Liver (tissue), 9 donors: ENCODE data around the gene ECM1. TPM values are rescaled to one million over a fixed set of nuclear protein-coding genes. Genes with fewer than 3 reads are reported as not detected.
A peak's percentile ranks its signal among the peaks of the same experiment; 100 is the strongest.

ENCODE experiments used
- DNase-seq: peaks from one replicate; pipeline ENCODE4 v3.0.0-alpha.2; 2017; ENCODE audit warnings: low spot score
- H3K27ac ChIP-seq, 2 donors: one replicate each; pipeline ENCODE4 v1.7.0; 2013; ENCODE audit warnings: inconsistent platforms in 2 of 2, low read length in 2 of 2, control low read depth in 1 of 2, low read depth in 1 of 2, mild to moderate bottlenecking in 1 of 2
- H3K27me3 ChIP-seq, 4 donors: one replicate each; pipeline versions ENCODE4 v1.6.1 to v1.7.0; 2013; ENCODE audit warnings: low read length in 3 of 4, inconsistent platforms in 1 of 4, mild to moderate bottlenecking in 1 of 4, moderate library complexity in 1 of 4; ENCODE audit not compliant: control insufficient read depth in 4 of 4, insufficient read depth in 4 of 4
- H3K36me3 ChIP-seq, 4 donors: one replicate each; pipeline versions ENCODE4 v1.6.1 to v1.7.0; 2013; ENCODE audit warnings: low read length in 3 of 4, mild to moderate bottlenecking in 3 of 4, low read depth in 1 of 4, moderate library complexity in 1 of 4; ENCODE audit not compliant: control insufficient read depth in 4 of 4, insufficient read depth in 3 of 4
- H3K4me1 ChIP-seq, 4 donors: one replicate each; pipeline versions ENCODE4 v1.6.1 to v1.7.0; 2013; ENCODE audit warnings: low read length in 3 of 4, mild to moderate bottlenecking in 3 of 4, moderate library complexity in 1 of 4; ENCODE audit not compliant: control insufficient read depth in 4 of 4, insufficient read depth in 4 of 4
- H3K4me3 ChIP-seq, 3 donors: one replicate each; pipeline versions ENCODE4 v1.6.1 to v1.7.0; 2013; ENCODE audit warnings: low read length in 3 of 3, control low read depth in 1 of 3, low read depth in 1 of 3, mild to moderate bottlenecking in 1 of 3
- H3K9ac ChIP-seq, 2 donors: one replicate each; pipeline ENCODE4 v1.7.0; 2013; ENCODE audit warnings: low read length in 2 of 2, mild to moderate bottlenecking in 2 of 2, moderate library complexity in 2 of 2, control low read depth in 1 of 2, low read depth in 1 of 2
- H3K9me3 ChIP-seq, 4 donors: one replicate each; pipeline versions ENCODE4 v1.6.1 to v1.7.0; 2013; ENCODE audit warnings: low read length in 3 of 4; ENCODE audit not compliant: control insufficient read depth in 4 of 4
- EGR1 ChIP-seq, 2 donors: IDR thresholded peaks; 2 replicates each; pipeline ENCODE4 v1.6.1; 2016 to 2018; ENCODE audit warnings: antibody characterized with exemption in 2 of 2, low read depth in 2 of 2
- FOXA1 ChIP-seq: IDR thresholded peaks from 2 replicates; pipeline ENCODE4 v1.6.1; 2016; ENCODE audit warnings: antibody characterized with exemption
- FOXA2 ChIP-seq: IDR thresholded peaks from 2 replicates; pipeline ENCODE4 v1.6.1; 2016; ENCODE audit warnings: antibody characterized with exemption
- GABPA ChIP-seq, 2 donors: IDR thresholded peaks in 1 of 2; conservative IDR thresholded peaks in 1 of 2; 2 replicates each; pipeline ENCODE4 v1.6.1; 2016; ENCODE audit warnings: antibody characterized with exemption in 2 of 2, mild to moderate bottlenecking in 1 of 2, moderate library complexity in 1 of 2
- HNF4A ChIP-seq, 2 donors: conservative IDR thresholded peaks; 2 replicates each; pipeline ENCODE4 v1.6.1; 2016; ENCODE audit warnings: antibody characterized with exemption in 2 of 2, mild to moderate bottlenecking in 2 of 2
- HNF4G ChIP-seq: IDR thresholded peaks from 2 replicates; pipeline ENCODE4 v1.6.1; 2016; ENCODE audit warnings: antibody characterized with exemption
- JUND ChIP-seq, 2 donors: IDR thresholded peaks; 2 replicates each; pipeline ENCODE4 v1.6.1; 2016; ENCODE audit warnings: antibody characterized with exemption in 2 of 2
- NR2F2 ChIP-seq: IDR thresholded peaks from 2 replicates; pipeline ENCODE4 v1.6.1; 2016; ENCODE audit warnings: antibody characterized with exemption
- RAD21 ChIP-seq, 2 donors: IDR thresholded peaks; 2 replicates each; pipeline ENCODE4 v1.6.1; 2016; ENCODE audit warnings: antibody characterized with exemption in 2 of 2, mild to moderate bottlenecking in 2 of 2
- RXRA ChIP-seq, 2 donors: IDR thresholded peaks; 2 replicates each; pipeline ENCODE4 v1.6.1; 2017 to 2018; ENCODE audit warnings: antibody characterized with exemption in 2 of 2, mild to moderate bottlenecking in 1 of 2
- SP1 ChIP-seq: IDR thresholded peaks from 2 replicates; pipeline ENCODE4 v1.6.1; 2018; ENCODE audit warnings: antibody characterized with exemption, mild to moderate bottlenecking
- TAF1 ChIP-seq: conservative IDR thresholded peaks from 2 replicates; pipeline ENCODE4 v1.6.1; 2016; ENCODE audit warnings: antibody characterized with exemption, mild to moderate bottlenecking
- YY1 ChIP-seq: IDR thresholded peaks from 2 replicates; pipeline ENCODE4 v1.6.1; 2016; ENCODE audit warnings: antibody characterized with exemption, mild to moderate bottlenecking
- WGBS: extraction: QIAGEN DNeasy Blood & Tissue Kit; methylation state at CpG from one replicate; pipeline ENCODE4 v1.1.7; 2013; 5-methylcytosine and 5-hydroxymethylcytosine counted together
- polyA plus RNA-seq, 2 donors: library from polyadenylated mRNA; stranded (reverse) in 1 of 2; unstranded in 1 of 2; fragments of 200-250 nt in 1 of 2; fragments of >200 nt in 1 of 2; fragmentation: Nextera tagmentation in 1 of 2; extraction: Ambion mirVana in 1 of 2; gene quantifications; one replicate each; pipeline versions ENCODE4 v1.2.1 to v1.2.3, GENCODE V29; 2013 to 2015
- total RNA-seq, 2 donors: library from RNA; depleted of rRNA; stranded (reverse); fragments of >200 nt; gene quantifications; one replicate each; pipeline ENCODE4 v1.2.3, GENCODE V29; 2014
- TF ChIP-seq, protein P1 (sequence below): IDR thresholded peaks from 2 replicates; pipeline ENCODE4 v1.6.1; 2016; ENCODE audit warnings: antibody characterized with exemption
- TF ChIP-seq, protein P2 (sequence below): IDR thresholded peaks from 2 replicates; pipeline ENCODE4 v1.6.1; 2016; ENCODE audit warnings: antibody characterized with exemption
- TF ChIP-seq, protein P3 (sequence below): fragments of 150-350 bp; IDR thresholded peaks from 2 replicates; pipeline ENCODE4 v1.5.1; 2017; ENCODE audit warnings: improper control_type of control experiment, low read depth, low read length; ENCODE audit not compliant: missing input control
- TF ChIP-seq, protein P4 (sequence below): IDR thresholded peaks from 2 replicates; pipeline ENCODE4 v1.6.1; 2016; ENCODE audit warnings: antibody characterized with exemption
- TF ChIP-seq, protein P5 (sequence below): IDR thresholded peaks from 2 replicates; pipeline ENCODE4 v1.6.1; 2016; ENCODE audit warnings: antibody characterized with exemption, mild to moderate bottlenecking
- donor health status: healthy.
- donor health status: healthy.
- donor health status: healthy.
- donor health status: healthy.
- donor health status: healthy.

Gene ECM1
- total and polyA plus RNA-seq, 4 donors: 5.1 to 22.5 (median 12.6) TPM

DNA sequence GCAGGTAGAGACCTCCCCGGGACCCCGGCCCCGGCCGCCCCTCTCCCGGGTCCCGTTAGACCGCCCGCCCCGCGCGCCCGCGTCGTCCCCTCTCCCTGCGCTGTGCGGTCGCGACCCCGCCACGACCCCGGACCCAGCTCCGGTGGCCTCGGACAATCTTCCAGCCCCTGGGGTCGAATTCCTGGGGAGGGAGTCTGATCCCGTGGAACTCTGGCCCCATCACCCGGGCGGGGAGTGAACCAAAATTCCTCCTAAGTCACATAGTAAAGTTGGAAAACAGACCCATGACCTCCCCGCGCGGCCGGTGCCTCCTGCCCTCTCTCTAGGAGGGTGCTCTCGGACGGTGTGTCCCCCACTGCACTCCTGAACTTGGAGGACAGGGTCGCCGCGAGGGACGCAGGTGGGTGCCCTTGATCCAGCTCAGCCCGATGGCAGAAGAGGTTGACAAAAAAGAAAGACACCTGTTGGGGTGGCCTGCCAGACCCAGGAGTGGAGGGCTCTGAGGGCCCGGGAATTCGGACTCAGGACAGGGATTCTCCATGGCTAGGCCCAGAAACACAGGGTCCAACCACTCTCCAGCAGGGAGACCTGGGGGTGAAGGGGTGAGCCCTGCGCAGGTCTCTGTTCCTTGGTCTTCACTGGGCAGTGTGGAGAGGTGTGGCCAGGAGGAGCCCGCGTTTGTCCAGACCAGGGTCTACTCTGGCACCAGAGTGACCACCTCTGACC, 41.8 kb downstream of the ECM1 start:
- H3K4me1 ChIP-seq: peaks cover 14 to 40% (median 26%) of the 10 kb centered on the region in 4 donors
- H3K27me3 ChIP-seq: no peaks in the 10 kb centered on the region
- DNase-seq: no peak
- H3K36me3 ChIP-seq: no peaks in the 10 kb centered on the region
- no peak for TF ChIP-seq HNF4G
- TF ChIP-seq RXRA (IDR thresholded peaks at IDR 0.05): peak; percentile 65 to 73
- TF ChIP-seq, protein P1, sequence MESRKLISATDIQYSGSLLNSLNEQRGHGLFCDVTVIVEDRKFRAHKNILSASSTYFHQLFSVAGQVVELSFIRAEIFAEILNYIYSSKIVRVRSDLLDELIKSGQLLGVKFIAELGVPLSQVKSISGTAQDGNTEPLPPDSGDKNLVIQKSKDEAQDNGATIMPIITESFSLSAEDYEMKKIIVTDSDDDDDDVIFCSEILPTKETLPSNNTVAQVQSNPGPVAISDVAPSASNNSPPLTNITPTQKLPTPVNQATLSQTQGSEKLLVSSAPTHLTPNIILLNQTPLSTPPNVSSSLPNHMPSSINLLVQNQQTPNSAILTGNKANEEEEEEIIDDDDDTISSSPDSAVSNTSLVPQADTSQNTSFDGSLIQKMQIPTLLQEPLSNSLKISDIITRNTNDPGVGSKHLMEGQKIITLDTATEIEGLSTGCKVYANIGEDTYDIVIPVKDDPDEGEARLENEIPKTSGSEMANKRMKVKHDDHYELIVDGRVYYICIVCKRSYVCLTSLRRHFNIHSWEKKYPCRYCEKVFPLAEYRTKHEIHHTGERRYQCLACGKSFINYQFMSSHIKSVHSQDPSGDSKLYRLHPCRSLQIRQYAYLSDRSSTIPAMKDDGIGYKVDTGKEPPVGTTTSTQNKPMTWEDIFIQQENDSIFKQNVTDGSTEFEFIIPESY: no peak
- TF ChIP-seq, protein P2, sequence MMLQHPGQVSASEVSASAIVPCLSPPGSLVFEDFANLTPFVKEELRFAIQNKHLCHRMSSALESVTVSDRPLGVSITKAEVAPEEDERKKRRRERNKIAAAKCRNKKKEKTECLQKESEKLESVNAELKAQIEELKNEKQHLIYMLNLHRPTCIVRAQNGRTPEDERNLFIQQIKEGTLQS: no peak
- no peak for TF ChIP-seq YY1
- peak; percentile 40 to 51 for TF ChIP-seq HNF4A (conservative IDR thresholded peaks at IDR 0.05)
- TF ChIP-seq, protein P3, sequence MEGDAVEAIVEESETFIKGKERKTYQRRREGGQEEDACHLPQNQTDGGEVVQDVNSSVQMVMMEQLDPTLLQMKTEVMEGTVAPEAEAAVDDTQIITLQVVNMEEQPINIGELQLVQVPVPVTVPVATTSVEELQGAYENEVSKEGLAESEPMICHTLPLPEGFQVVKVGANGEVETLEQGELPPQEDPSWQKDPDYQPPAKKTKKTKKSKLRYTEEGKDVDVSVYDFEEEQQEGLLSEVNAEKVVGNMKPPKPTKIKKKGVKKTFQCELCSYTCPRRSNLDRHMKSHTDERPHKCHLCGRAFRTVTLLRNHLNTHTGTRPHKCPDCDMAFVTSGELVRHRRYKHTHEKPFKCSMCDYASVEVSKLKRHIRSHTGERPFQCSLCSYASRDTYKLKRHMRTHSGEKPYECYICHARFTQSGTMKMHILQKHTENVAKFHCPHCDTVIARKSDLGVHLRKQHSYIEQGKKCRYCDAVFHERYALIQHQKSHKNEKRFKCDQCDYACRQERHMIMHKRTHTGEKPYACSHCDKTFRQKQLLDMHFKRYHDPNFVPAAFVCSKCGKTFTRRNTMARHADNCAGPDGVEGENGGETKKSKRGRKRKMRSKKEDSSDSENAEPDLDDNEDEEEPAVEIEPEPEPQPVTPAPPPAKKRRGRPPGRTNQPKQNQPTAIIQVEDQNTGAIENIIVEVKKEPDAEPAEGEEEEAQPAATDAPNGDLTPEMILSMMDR: peak; percentile 4
- TF ChIP-seq EGR1 (IDR thresholded peaks at IDR 0.05; ENCODE audit: low read depth in 2 of 2): no peak
- TF ChIP-seq FOXA1: no peak
- TF ChIP-seq NR2F2: peak; percentile 59
- TF ChIP-seq GABPA (IDR thresholded peaks at IDR 0.05 in 1 of 2, conservative IDR thresholded peaks at IDR 0.05 in 1 of 2): no peak
- TF ChIP-seq, protein P4, sequence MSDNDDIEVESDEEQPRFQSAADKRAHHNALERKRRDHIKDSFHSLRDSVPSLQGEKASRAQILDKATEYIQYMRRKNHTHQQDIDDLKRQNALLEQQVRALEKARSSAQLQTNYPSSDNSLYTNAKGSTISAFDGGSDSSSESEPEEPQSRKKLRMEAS: no peak
- peak; percentile 29 for TF ChIP-seq SP1
- TF ChIP-seq RAD21 (IDR thresholded peaks at IDR 0.05): peak; percentile 45 to 53
- TF ChIP-seq, protein P5, sequence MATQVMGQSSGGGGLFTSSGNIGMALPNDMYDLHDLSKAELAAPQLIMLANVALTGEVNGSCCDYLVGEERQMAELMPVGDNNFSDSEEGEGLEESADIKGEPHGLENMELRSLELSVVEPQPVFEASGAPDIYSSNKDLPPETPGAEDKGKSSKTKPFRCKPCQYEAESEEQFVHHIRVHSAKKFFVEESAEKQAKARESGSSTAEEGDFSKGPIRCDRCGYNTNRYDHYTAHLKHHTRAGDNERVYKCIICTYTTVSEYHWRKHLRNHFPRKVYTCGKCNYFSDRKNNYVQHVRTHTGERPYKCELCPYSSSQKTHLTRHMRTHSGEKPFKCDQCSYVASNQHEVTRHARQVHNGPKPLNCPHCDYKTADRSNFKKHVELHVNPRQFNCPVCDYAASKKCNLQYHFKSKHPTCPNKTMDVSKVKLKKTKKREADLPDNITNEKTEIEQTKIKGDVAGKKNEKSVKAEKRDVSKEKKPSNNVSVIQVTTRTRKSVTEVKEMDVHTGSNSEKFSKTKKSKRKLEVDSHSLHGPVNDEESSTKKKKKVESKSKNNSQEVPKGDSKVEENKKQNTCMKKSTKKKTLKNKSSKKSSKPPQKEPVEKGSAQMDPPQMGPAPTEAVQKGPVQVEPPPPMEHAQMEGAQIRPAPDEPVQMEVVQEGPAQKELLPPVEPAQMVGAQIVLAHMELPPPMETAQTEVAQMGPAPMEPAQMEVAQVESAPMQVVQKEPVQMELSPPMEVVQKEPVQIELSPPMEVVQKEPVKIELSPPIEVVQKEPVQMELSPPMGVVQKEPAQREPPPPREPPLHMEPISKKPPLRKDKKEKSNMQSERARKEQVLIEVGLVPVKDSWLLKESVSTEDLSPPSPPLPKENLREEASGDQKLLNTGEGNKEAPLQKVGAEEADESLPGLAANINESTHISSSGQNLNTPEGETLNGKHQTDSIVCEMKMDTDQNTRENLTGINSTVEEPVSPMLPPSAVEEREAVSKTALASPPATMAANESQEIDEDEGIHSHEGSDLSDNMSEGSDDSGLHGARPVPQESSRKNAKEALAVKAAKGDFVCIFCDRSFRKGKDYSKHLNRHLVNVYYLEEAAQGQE: peak; percentile 5
- TF ChIP-seq JUND (IDR thresholded peaks at IDR 0.05): no peak
- no peak for TF ChIP-seq TAF1
- no peak for TF ChIP-seq FOXA2
- H3K9me3 ChIP-seq: no peaks in the 10 kb centered on the region
- peak overlapping the region; percentile 28 to 53 for H3K9ac ChIP-seq
- WGBS: 6% methylated on average over 43 of the region's 43 CpGs
- H3K4me3 ChIP-seq: peak overlapping the region; percentile 52 to 68 (median 54)
- peak overlapping the region; percentile 77 to 86 for H3K27ac ChIP-seq
